Spinal cord (tissue), 10 donors: ENCODE data around the gene NUCB1. TPM values are rescaled to one million over a fixed set of nuclear protein-coding genes. Genes with fewer than 3 reads are reported as not detected.

Experiments used
- DNase-seq, 6 donors: peaks; one replicate each; pipeline versions ENCODE4 v3.0.0 to v3.0.0-alpha.2; 2013 to 2015; ENCODE audit warnings: low spot score in 6 of 6, low read depth in 4 of 6
- H3K27ac ChIP-seq: one replicate; pipeline ENCODE4 v1.5.1; 2013; ENCODE audit warnings: low read depth, low read length, control low read depth
- H3K27me3 ChIP-seq: one replicate; pipeline ENCODE4 v1.6.1; 2013; ENCODE audit warnings: low read length; ENCODE audit not compliant: control insufficient read depth, insufficient read depth
- H3K36me3 ChIP-seq: one replicate; pipeline ENCODE4 v1.6.1; 2013; ENCODE audit warnings: low read length; ENCODE audit not compliant: control insufficient read depth, insufficient read depth
- H3K4me1 ChIP-seq: one replicate; pipeline ENCODE4 v1.6.1; 2013; ENCODE audit warnings: low read length; ENCODE audit not compliant: control insufficient read depth, insufficient read depth
- H3K4me3 ChIP-seq: one replicate; pipeline ENCODE4 v1.5.1; 2013; ENCODE audit warnings: low read depth, low read length, control low read depth
- H3K9me3 ChIP-seq: one replicate; pipeline ENCODE4 v1.6.1; 2013; ENCODE audit warnings: low read length; ENCODE audit not compliant: control insufficient read depth, insufficient read depth
- WGBS: methylation state at CpG from one replicate; pipeline ENCODE4 v1.1.5; 2013; ENCODE audit warnings: missing lambda C conversion rate; ENCODE audit not compliant: insufficient coverage; 5-methylcytosine and 5-hydroxymethylcytosine counted together
- long read RNA-seq, 4 donors: transcript quantifications; one replicate each; lab custom pipeline, GENCODE V29; 2026
- polyA plus RNA-seq, 2 donors: library from polyadenylated mRNA; unstranded; fragments of 120-200 nt; gene quantifications; one replicate each; pipeline ENCODE4 v1.2.1, GENCODE V29; 2013; ENCODE audit not compliant: insufficient read length in 2 of 2
- total RNA-seq, 2 donors: library from RNA; depleted of rRNA in 1 of 2; stranded (reverse); fragments of 120-200 nt in 1 of 2; fragments of >200 nt in 1 of 2; gene quantifications; one replicate each; pipeline versions ENCODE4 v1.2.3 to v1.2.4, GENCODE V29; 2013 to 2014
- donor health status: healthy.

NUCB1 gene
- total RNA-seq (100 to 1,000 TPM in 1 of 2 donors, 10 to 100 TPM in 1; 94.4 to 149 TPM), polyA plus RNA-seq (100 to 1,000 TPM; 166 to 213 TPM)
- long read RNA-seq, donor 1, transcript NUCB1-201 (13 exons, 2,668 nt), result major isoform, 18 of 32 reads
- long read RNA-seq, donor 1, partial matches to known transcripts, result 11 of 32 reads
- long read RNA-seq, donor 1, other reads (novel, unspliced or antisense), result 0 of 32 reads
- long read RNA-seq, donor 2, partial matches to known transcripts, result 7 of 9 reads
- long read RNA-seq, donor 2, other reads (novel, unspliced or antisense), result 0 of 9 reads
- long read RNA-seq, donor 3, partial matches to known transcripts, result 6 of 10 reads
- long read RNA-seq, donor 3, other reads (novel, unspliced or antisense), result 0 of 10 reads
- long read RNA-seq, donor 4, transcript NUCB1-206 (3 exons, 563 nt), result minor isoform, 8 of 82 reads
- long read RNA-seq, donor 4, transcript NUCB1-201 (13 exons, 2,668 nt), result major isoform, 24 of 82 reads
- long read RNA-seq, donor 4, partial matches to known transcripts, result 48 of 82 reads
- long read RNA-seq, donor 4, other reads (novel, unspliced or antisense), result 0 of 82 reads

DNA sequence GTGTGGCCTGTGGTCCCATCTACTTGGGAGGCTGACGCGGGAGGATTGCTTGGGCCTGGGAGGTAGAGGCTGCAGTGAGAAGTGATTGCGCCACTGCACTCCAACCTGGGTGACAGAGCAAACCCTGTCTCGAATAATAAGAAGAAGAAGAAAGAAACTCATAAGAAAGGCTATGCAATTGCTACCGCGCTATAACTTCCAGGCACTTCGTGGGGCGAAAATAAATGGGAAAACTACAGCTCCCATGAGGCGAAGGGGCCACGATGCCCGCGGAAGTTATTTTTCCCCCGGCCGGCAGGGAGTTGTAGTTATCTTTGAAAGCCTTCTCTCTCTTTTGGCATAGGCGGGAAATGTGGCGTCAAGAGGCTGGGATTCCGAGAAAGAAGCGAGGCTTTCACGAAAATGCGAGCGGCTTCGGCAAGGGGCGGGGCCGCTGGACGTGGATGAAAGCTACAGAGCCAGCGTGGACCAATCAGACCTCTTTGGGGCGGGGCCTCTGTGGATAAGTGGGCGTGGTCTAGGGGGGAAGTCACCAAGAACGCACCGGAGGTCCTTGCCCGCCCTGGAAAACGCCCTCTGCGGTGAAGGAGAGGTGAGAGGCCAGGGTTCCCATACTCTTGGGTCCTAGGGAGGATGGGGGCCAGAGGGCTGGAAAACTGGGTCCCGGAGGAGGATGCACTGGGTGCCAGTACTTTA, at the start of gene NUCB1:
Gene NUCB1 (plus strand): TSS at position 532 of the 696 bp plus-strand sequence. CDS start 485 bp downstream, outside the sequence.
- H3K27ac ChIP-seq, result peak within 1 kb of the TSS; percentile 96
- H3K27me3 ChIP-seq, result peaks cover 6% of the 10 kb centered on the region
- peaks cover 22% of the 10 kb centered on the region for H3K36me3 ChIP-seq
- H3K4me1 ChIP-seq, result peaks cover 35% of the 10 kb centered on the region
- peak; percentile 96 to 100 (median 99) for DNase-seq
- WGBS, result 0% methylated on average over 27 of the region's 34 CpGs
- no peaks in the 10 kb centered on the region for H3K9me3 ChIP-seq
- H3K4me3 ChIP-seq, result peak within 1 kb of the TSS; percentile 99

DNA sequence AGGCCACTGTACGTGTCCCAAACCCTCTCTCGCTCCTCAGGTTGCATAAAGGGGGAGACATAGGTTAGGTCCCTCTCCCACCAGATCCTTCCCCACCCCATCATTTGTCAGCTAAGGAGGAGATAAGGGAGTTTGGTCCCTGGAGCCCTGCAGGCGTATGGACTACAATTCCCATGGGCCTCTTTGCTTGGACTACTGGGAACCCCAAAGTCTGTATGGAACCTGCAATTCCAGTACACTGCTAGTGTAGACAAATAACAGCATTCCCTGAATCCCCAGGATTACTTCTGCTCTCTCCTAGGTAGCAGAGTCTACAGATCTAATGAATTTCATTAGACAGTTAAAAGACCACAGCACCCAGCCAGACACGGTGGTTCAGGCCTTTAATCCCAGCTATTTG, 47.8 kb upstream of the NUCB1 start:
- Histone ChIP-seq H3K27ac (no peak overlapping the region), H3K4me1 (no peaks in the 10 kb centered on the region), H3K9me3 (no peaks in the 10 kb centered on the region), H3K4me3 (no peak overlapping the region), H3K27me3 (no peaks in the 10 kb centered on the region), H3K36me3 (no peaks in the 10 kb centered on the region)
- no peak for DNase-seq
- no CpG with 5 or more reads among the region's 4 CpGs for WGBS

DNA sequence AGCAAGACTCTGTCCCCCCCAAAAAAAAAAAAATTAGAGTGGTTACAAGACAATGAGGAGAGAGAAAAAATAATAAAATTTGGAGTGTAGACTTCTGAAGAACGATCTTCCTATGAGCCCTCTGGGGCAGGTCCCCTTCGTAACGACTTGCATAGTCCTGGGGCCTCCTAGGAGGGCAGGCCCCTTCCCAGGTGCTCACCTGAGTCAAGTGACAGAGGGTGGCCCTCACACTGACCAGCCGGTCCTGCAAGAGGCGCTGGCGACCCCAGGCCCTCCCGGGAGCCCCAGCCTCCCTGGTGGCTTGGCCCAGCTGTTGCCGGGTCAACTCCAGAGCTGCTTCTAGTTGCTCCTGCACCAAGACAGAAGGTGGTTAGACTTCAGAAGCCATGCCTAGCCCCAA, 46.6 kb upstream of the NUCB1 start:
- no peaks in the 10 kb centered on the region for H3K4me1 ChIP-seq
- H3K4me3 ChIP-seq, result no peak overlapping the region
- H3K27ac ChIP-seq, result no peak overlapping the region
- WGBS, result 95% methylated on average over 8 of the region's 8 CpGs
- H3K27me3 ChIP-seq, result no peaks in the 10 kb centered on the region
- no peaks in the 10 kb centered on the region for H3K9me3 ChIP-seq
- no peaks in the 10 kb centered on the region for H3K36me3 ChIP-seq
- DNase-seq, result no peak

DNA sequence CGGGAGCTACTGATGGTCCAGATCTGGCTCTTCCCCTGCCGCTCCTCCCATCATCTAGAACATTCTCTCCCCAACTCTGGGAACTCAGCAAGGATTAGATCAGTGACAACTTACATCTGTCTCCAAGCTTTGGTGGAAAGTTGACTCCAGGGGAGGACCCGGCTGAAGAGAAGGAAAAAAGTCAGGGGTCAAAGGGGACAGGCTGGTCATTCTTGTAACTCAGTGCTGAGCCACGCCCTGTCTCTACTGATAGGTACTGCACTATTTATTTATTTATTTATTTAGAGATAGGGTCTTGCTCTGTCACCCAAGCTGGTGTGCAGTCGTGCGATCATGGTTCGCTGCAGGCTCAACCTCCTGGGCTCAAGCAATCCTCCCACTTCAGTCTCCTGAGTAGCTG, 46.0 kb upstream of the NUCB1 start:
- H3K4me3 ChIP-seq, result no peak overlapping the region
- H3K9me3 ChIP-seq, result no peaks in the 10 kb centered on the region
- no peaks in the 10 kb centered on the region for H3K27me3 ChIP-seq
- no peaks in the 10 kb centered on the region for H3K36me3 ChIP-seq
- H3K4me1 ChIP-seq, result peaks cover 3% of the 10 kb centered on the region
- no peak for DNase-seq
- no CpG with 5 or more reads among the region's 7 CpGs for WGBS
- no peak overlapping the region for H3K27ac ChIP-seq

DNA sequence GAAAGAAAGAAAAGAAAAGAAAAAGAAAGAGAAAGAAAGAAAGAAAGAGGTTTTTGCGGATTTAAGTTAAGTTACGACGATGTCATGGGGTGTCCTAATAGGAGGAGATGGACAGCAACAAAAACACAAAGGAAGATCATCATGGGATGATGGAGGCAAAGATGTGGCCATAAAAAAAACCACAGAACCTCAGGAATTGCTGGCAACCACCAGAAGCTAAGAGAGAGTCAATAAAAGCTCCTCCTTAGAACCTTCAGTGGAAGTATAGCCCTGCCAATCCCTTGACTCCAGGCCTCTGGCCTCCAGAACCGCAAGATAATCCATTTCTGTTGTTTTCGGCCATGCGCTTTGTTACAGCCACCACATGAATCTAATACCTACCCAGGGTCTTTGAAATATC, 43.2 kb upstream of the NUCB1 start:
- H3K9me3 ChIP-seq, result no peaks in the 10 kb centered on the region
- no peak overlapping the region for H3K27ac ChIP-seq
- DNase-seq, result no peak
- WGBS, result 97% methylated on average over 6 of the region's 6 CpGs
- H3K36me3 ChIP-seq, result peaks cover 2% of the 10 kb centered on the region
- H3K27me3 ChIP-seq, result no peaks in the 10 kb centered on the region
- H3K4me1 ChIP-seq, result peaks cover 10% of the 10 kb centered on the region
- no peak overlapping the region for H3K4me3 ChIP-seq

DNA sequence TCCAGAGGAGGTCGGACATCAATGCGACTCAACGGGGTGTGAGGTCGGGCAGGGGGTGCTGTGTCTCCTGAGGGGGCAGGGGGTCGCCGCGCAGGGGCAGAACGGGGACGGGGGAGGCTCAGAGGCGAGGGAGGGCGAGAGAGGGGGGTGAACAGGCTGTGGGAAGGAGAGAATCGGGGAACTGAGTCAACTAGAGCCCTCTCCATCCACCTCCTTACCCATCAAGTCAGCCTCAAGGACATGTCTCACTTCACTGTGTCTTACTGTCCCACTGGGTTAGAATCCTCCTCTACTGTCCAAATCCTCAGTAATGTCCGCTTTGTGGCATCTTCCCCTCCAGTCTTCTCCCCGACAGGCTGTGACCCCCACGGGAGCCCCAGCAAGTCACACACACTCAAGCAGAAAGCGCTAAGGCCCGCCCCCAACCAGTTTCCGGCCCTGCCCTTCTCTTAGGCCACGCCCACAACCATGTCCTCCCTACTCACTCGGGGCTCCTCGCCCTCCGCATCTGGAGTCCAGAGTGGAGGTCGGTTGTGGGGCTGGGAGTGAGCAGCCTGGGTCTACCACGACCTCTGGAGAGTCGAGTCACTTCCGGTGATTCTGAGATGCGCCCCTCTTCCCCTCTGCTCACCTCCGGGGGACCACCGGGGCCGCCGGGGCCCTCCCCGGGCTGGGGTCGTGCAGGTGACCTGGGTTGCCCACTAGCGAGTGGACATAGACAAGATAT, 41.0 kb upstream of the NUCB1 start:
- H3K27ac ChIP-seq, result no peak overlapping the region
- 45% methylated on average over 17 of the region's 34 CpGs for whole genome bisulfite sequencing

DNA sequence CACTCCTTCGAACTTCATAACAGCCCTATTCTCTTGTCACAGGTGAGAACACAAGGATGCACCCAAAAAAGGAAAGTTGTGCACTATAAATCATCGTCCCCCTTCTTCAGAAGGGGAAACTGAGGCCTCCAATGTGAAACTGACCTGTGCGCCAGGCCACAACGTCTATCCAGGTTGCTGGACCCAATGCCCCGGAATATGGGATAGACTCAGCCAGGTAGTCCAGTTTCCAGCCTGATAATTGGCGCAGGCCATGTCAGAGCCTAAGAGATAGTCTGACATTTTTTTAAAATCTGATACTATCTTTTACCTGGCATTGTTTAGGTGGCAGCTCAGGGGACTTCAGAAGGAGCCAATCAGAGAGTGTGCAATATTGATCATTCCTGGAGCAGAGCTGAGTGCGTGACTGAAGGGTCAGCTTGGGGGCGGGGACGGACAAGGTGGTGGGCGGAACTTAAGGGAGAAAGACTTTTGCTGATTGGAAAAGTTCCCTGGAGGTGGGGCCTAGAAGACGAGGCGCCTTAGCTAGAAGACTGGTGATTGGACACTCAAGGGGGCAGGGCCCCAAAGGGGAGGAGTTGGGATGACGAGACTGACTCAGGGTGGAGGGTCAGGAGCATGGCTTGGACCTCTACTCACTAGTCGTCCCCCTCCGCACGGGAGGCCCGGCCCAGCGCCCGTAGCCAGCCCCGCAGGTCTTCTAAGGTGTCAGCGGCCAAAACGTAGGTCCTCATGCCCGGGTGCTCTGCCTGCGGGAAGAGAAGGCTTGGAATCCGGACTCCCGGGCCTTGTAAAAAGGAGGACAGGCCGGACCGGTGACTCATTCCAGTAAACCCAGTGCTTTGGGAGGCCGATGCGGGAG, 40.2 kb upstream of the NUCB1 start:
- Histone ChIP-seq H3K9me3 (no peaks in the 10 kb centered on the region), H3K27me3 (no peaks in the 10 kb centered on the region), H3K4me1 (peaks cover 11% of the 10 kb centered on the region), H3K27ac (no peak overlapping the region), H3K36me3 (peaks cover 2% of the 10 kb centered on the region), H3K4me3 (no peak overlapping the region)
- WGBS, result 64% methylated on average over 24 of the region's 30 CpGs
- DNase-seq, result peak in 1 of 6 donors; percentile 57

More for the DNA sequence above, 41.0 kb upstream of the NUCB1 start:
- Histone ChIP-seq H3K27me3 (no peaks in the 10 kb centered on the region), H3K4me1 (peaks cover 11% of the 10 kb centered on the region), H3K36me3 (peaks cover 2% of the 10 kb centered on the region), H3K4me3 (no peak overlapping the region), H3K9me3 (no peaks in the 10 kb centered on the region)
- peak in 1 of 6 donors; percentile 67 for DNase-seq

DNA sequence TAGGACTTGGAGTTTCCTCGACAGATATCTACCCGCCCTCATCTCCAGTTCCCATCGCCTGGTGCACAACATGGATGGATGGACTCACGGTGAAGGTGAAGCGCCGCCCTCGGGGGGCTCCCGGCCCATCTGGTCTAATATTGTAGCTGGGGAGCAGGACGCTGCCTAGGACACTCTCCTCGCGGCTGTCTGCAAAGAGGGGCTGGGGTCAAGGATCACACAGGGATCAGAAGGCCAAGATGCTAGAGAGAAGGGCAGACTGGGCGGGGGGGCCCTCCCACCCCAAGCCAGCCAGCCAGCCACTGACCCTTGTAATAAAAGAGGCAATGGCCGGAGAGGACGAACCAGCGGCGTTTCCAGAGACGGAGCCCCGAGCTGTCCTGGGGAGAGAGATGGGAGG, 38.8 kb upstream of the NUCB1 start:
- 46% methylated on average over 9 of the region's 18 CpGs for WGBS
- DNase-seq, result no peak
- Histone ChIP-seq H3K4me3 (no peak overlapping the region), H3K9me3 (no peaks in the 10 kb centered on the region), H3K27me3 (no peaks in the 10 kb centered on the region), H3K36me3 (peaks cover 2% of the 10 kb centered on the region), H3K4me1 (peaks cover 15% of the 10 kb centered on the region), H3K27ac (no peak overlapping the region)

DNA sequence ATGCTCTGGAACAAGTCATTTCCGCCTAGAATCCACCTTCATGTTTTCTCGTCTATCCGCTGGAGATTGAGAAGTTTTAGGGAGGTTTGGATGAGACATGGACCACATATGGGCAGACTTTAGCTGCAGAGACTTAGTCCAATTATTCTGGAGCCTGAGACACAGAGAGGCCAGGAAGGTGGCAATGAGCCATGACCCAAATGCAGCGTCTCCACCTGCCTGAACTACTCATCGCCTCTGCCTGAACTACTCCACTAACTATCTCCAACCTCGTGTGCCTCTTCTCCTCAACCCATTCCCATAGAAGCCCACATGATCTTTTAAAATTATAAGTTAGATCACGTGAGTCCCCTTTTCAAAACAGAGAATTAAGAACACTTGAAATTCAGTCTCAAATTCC, 37.3 kb upstream of the NUCB1 start:
- no peak for DNase-seq
- Histone ChIP-seq H3K4me1 (peaks cover 25% of the 10 kb centered on the region), H3K27ac (no peak overlapping the region), H3K36me3 (peaks cover 2% of the 10 kb centered on the region), H3K27me3 (no peaks in the 10 kb centered on the region), H3K4me3 (no peak overlapping the region), H3K9me3 (no peaks in the 10 kb centered on the region)
- WGBS, result 85% methylated on average over 6 of the region's 7 CpGs
